ENCODE results near the gene IPO9. TPM values are rescaled to one million over a fixed set of nuclear protein-coding genes. Genes with fewer than 3 reads are reported as not detected.
"Not testable (repeated sequence)": the region's sequence is repeated elsewhere in the genome, so short reads cannot be mapped to it uniquely, and the experiment has no call there.

Gene IPO9
- total RNA-seq, 2 experiments from 2014 or later, result 50.4 to 51.2 TPM

- Mint-ChIP-seq H3K36me3 (peaks cover 11% of the 10 kb centered on the region), H3K4me3 (no peak overlapping the region), H3K27ac (no peak overlapping the region), H3K4me1 (peaks cover 5% of the 10 kb centered on the region), H3K9me3 (no peaks in the 10 kb centered on the region), H3K27me3 (no peaks in the 10 kb centered on the region)
- ATAC-seq (ENCODE audit: low read depth), result no peak
- DNase-seq, result no peak
- POLR2A ChIA-PET, result no interaction called here
Measured at GRCh38 chr1:201845331-201846083, 16.6 kb downstream of the IPO9 start.

- POLR2A ChIA-PET, result no interaction called here
- Mint-ChIP-seq H3K4me1 (peaks cover 5% of the 10 kb centered on the region), H3K27ac (no peak overlapping the region), H3K4me3 (no peak overlapping the region), H3K9me3 (no peaks in the 10 kb centered on the region), H3K27me3 (no peaks in the 10 kb centered on the region), H3K36me3 (peaks cover 16% of the 10 kb centered on the region)
- ATAC-seq (ENCODE audit: low read depth), result no peak
- no peak for DNase-seq
Measured at GRCh38 chr1:201847150-201847549, 18.2 kb downstream of the IPO9 start.

- H3K4me3 Mint-ChIP-seq, result no peak overlapping the region
- H3K27ac Mint-ChIP-seq, result no peak overlapping the region
- DNase-seq (no peak), ATAC-seq (ENCODE audit: low read depth) (no peak)
- H3K4me1 Mint-ChIP-seq, result peaks cover 4% of the 10 kb centered on the region
- H3K27me3 Mint-ChIP-seq, result no peaks in the 10 kb centered on the region
- POLR2A ChIA-PET, result no interaction called here
- H3K36me3 Mint-ChIP-seq, result peaks cover 14% of the 10 kb centered on the region
- H3K9me3 Mint-ChIP-seq, result no peaks in the 10 kb centered on the region
Measured at GRCh38 chr1:201848230-201848629, 19.3 kb downstream of the IPO9 start.

GRCh38 chr1:201849372-201850052 is 20.6 kb downstream of the IPO9 start:
- ATAC-seq (ENCODE audit: low read depth) (no peak), DNase-seq (no peak)
- Mint-ChIP-seq H3K4me1 (peaks cover 4% of the 10 kb centered on the region), H3K4me3 (no peak overlapping the region), H3K36me3 (peaks cover 18% of the 10 kb centered on the region), H3K27me3 (no peaks in the 10 kb centered on the region), H3K9me3 (no peaks in the 10 kb centered on the region), H3K27ac (no peak overlapping the region)
- POLR2A ChIA-PET, result interaction anchor here (1.1 kb wide), 1 partner anchor 13 kb away, joined by 3 read pairs; no protein-coding TSS in a partner anchor

- Mint-ChIP-seq H3K4me3 (no peak overlapping the region), H3K9me3 (no peaks in the 10 kb centered on the region), H3K4me1 (peaks cover 4% of the 10 kb centered on the region), H3K27ac (no peak overlapping the region), H3K36me3 (peaks cover 18% of the 10 kb centered on the region), H3K27me3 (no peaks in the 10 kb centered on the region)
- DNase-seq (no peak), ATAC-seq (ENCODE audit: low read depth) (no peak)
- POLR2A ChIA-PET, result interaction anchor here (1.1 kb wide), 1 partner anchor 12 kb away, joined by 3 read pairs; no protein-coding TSS in a partner anchor
Measured at GRCh38 chr1:201850053-201850397, 21.1 kb downstream of the IPO9 start.

- no peak overlapping the region for H3K27ac Mint-ChIP-seq
- peaks cover 28% of the 10 kb centered on the region for H3K36me3 Mint-ChIP-seq
- no peaks in the 10 kb centered on the region for H3K27me3 Mint-ChIP-seq
- POLR2A ChIA-PET, result no interaction called here
- DNase-seq (no peak), ATAC-seq (ENCODE audit: low read depth) (no peak)
- H3K4me1 Mint-ChIP-seq, result no peaks in the 10 kb centered on the region
- no peaks in the 10 kb centered on the region for H3K9me3 Mint-ChIP-seq
- H3K4me3 Mint-ChIP-seq, result no peak overlapping the region
Measured at GRCh38 chr1:201851949-201852348, 23.0 kb downstream of the IPO9 start.

- peaks cover 35% of the 10 kb centered on the region for H3K36me3 Mint-ChIP-seq
- H3K27me3 Mint-ChIP-seq; ATAC-seq (ENCODE audit: low read depth); DNase-seq; POLR2A ChIA-PET; H3K4me1 Mint-ChIP-seq; H3K4me3 Mint-ChIP-seq; H3K9me3 Mint-ChIP-seq; H3K27ac Mint-ChIP-seq: not testable (repeated sequence)
Measured at GRCh38 chr1:201856722-201857121, 27.8 kb downstream of the IPO9 start.

GRCh38 chr1:201859424-201859823 is 30.5 kb downstream of the IPO9 start:
- H3K36me3 Mint-ChIP-seq, result peaks cover 31% of the 10 kb centered on the region
- no peak overlapping the region for H3K4me3 Mint-ChIP-seq
- no peaks in the 10 kb centered on the region for H3K9me3 Mint-ChIP-seq
- no peaks in the 10 kb centered on the region for H3K4me1 Mint-ChIP-seq
- ATAC-seq (ENCODE audit: low read depth), result no peak
- H3K27me3 Mint-ChIP-seq, result no peaks in the 10 kb centered on the region
- no peak overlapping the region for H3K27ac Mint-ChIP-seq
- POLR2A ChIA-PET, result no interaction called here
- no peak for DNase-seq

- no peak overlapping the region for H3K27ac Mint-ChIP-seq
- peaks cover 24% of the 10 kb centered on the region for H3K36me3 Mint-ChIP-seq
- no peaks in the 10 kb centered on the region for H3K9me3 Mint-ChIP-seq
- no peak overlapping the region for H3K4me3 Mint-ChIP-seq
- POLR2A ChIA-PET, result interaction anchor here (1.2 kb wide), 1 partner anchor 11 kb away, joined by 3 read pairs; no protein-coding TSS in a partner anchor
- H3K4me1 Mint-ChIP-seq, result no peaks in the 10 kb centered on the region
- no peak for DNase-seq
- no peak for ATAC-seq (ENCODE audit: low read depth)
- H3K27me3 Mint-ChIP-seq, result no peaks in the 10 kb centered on the region
Measured at GRCh38 chr1:201861448-201861847, 32.5 kb downstream of the IPO9 start.

- POLR2A ChIA-PET, result no interaction called here
- H3K4me1 Mint-ChIP-seq, result no peaks in the 10 kb centered on the region
- H3K36me3 Mint-ChIP-seq, result peaks cover 30% of the 10 kb centered on the region
- no peaks in the 10 kb centered on the region for H3K9me3 Mint-ChIP-seq
- H3K4me3 Mint-ChIP-seq, result no peak overlapping the region
- H3K27me3 Mint-ChIP-seq, result no peaks in the 10 kb centered on the region
- ATAC-seq (ENCODE audit: low read depth), result no peak
- no peak overlapping the region for H3K27ac Mint-ChIP-seq
- no peak for DNase-seq
Measured at GRCh38 chr1:201870397-201870796, 41.4 kb downstream of the IPO9 start.

GRCh38 chr1:201874672-201875071 is 45.7 kb downstream of the IPO9 start:
- Mint-ChIP-seq H3K27me3 (no peaks in the 10 kb centered on the region), H3K4me1 (no peaks in the 10 kb centered on the region), H3K9me3 (no peaks in the 10 kb centered on the region), H3K27ac (no peak overlapping the region), H3K36me3 (peaks cover 21% of the 10 kb centered on the region), H3K4me3 (no peak overlapping the region)
- DNase-seq (no peak), ATAC-seq (ENCODE audit: low read depth) (no peak)
- POLR2A ChIA-PET, result no interaction called here

- no peaks in the 10 kb centered on the region for H3K9me3 Mint-ChIP-seq
- POLR2A ChIA-PET, result no interaction called here
- H3K4me1 Mint-ChIP-seq, result no peaks in the 10 kb centered on the region
- ATAC-seq (ENCODE audit: low read depth), result no peak
- no peaks in the 10 kb centered on the region for H3K27me3 Mint-ChIP-seq
- no peak overlapping the region for H3K27ac Mint-ChIP-seq
- H3K4me3 Mint-ChIP-seq, result no peak overlapping the region
- DNase-seq, result no peak
- H3K36me3 Mint-ChIP-seq, result peaks cover 18% of the 10 kb centered on the region
Measured at GRCh38 chr1:201876148-201876818, 47.3 kb downstream of the IPO9 start.

- ATAC-seq (ENCODE audit: low read depth), result peak; percentile 70
- POLR2A ChIA-PET, result interaction anchor here (0.6 to 1.1 kb wide), 3 partner anchors 18 to 96 kb away, joined by 3 read pairs; no protein-coding TSS in a partner anchor
- H3K4me3 Mint-ChIP-seq, result no peak overlapping the region
- peaks cover 3% of the 10 kb centered on the region for H3K36me3 Mint-ChIP-seq
- no peaks in the 10 kb centered on the region for H3K27me3 Mint-ChIP-seq
- no peak for DNase-seq
- H3K4me1 Mint-ChIP-seq, result no peaks in the 10 kb centered on the region
- no peaks in the 10 kb centered on the region for H3K9me3 Mint-ChIP-seq
- no peak overlapping the region for H3K27ac Mint-ChIP-seq
Measured at GRCh38 chr1:201877877-201878401, 49.0 kb downstream of the IPO9 start.

Data from activated naive CD8-positive, alpha-beta T cell treated with anti-CD3 and anti-CD28 coated beads, Interleukin-2, amount 10 ng/mL, durations not matched to agents 7 days and 5 days (primary cell).